H1 (cell line): ENCODE data around the gene ADGRG7. TPM values are rescaled to one million over a fixed set of nuclear protein-coding genes. Genes with fewer than 3 reads are reported as not detected.

Experiments
- GABPA ChIP-seq: IDR thresholded peaks from 2 replicates; pipeline ENCODE4 v1.6.1; 2011; ENCODE audit warnings: mild to moderate bottlenecking, low read length, moderate library complexity, borderline replicate concordance; ENCODE audit not compliant: insufficient read depth
- MAFK ChIP-seq: IDR thresholded peaks from 2 replicates; pipeline ENCODE4 v1.6.1; 2012; ENCODE audit warnings: low read depth, mild to moderate bottlenecking, improper control_type of control experiment, low read length
- SP2 ChIP-seq: IDR thresholded peaks from 2 replicates; pipeline ENCODE4 v1.6.1; 2012; ENCODE audit warnings: mild to moderate bottlenecking, low read length, inconsistent platforms
- SRF ChIP-seq: IDR thresholded peaks from 2 replicates; pipeline ENCODE4 v1.6.1; 2011; ENCODE audit warnings: mild to moderate bottlenecking, low read depth, low read length, moderate library complexity
- polyA plus RNA-seq, 7 experiments: library from polyadenylated mRNA; depleted of rRNA in 3 of 7; stranded (reverse) in 5 of 7; unstranded in 2 of 7; fragments of >200 nt in 5 of 7; fragments of 200-250 nt in 2 of 7; gene quantifications; 1 replicate in 5 of 7; 2 replicates in 1 of 7; 4 replicates in 1 of 7; pipeline versions ENCODE4 v1.2.1 to v1.2.3, GENCODE V29; 2011 to 2013; ENCODE audit warnings: missing spikeins in 2 of 7, mixed read lengths in 2 of 7
- total RNA-seq: library from RNA; stranded (reverse); fragmentation: NEBNext Ultra II Directional; extraction: Animal tissue kit (Norgen Biotek cat#: 25700); gene quantifications from 2 replicates; pipeline ENCODE4 v1.2.1, GENCODE V29; 2021

ADGRG7 gene
- total and polyA plus RNA-seq, 2 of the 8 experiments (the other 6 are each of a cell fraction or from before 2014, with no cell fraction given): not detected

DNA sequence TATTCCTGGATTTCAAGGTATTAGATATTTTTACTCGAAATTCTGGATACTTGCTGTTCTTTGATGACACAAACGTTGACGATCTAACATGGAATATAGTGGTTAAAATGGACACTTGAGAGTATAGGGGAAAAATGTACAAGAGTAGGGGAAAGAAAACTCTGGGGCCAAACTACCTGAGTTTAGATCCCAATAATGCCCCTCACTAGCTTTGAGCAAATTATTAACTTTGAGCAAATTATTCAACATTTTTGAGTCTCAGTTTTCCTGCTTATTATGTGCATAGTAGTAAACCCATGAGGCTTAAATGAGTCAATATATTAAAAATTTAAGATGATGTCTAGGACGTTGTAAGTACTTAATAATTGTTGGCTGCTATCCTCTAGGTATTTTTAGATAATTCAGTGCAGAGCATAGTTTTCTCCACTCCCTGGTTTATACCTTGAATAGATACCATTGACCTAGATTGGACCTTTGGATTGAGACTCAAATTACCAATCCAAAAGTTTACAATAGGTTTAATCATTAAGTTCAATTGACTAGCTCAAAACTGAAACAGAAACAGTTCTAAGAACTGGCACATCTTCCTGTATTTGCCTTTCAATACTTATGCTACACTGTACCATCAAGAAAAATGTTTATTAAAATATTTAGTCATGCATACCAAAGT is 4.5 kb downstream of the ADGRG7 start (continued):
- TF ChIP-seq SP2 (no peak), SRF (no peak), GABPA (no peak), MAFK (no peak)
- TF ChIP-seq, all 59 proteins: peak for 0
